GM13976 (cell line): Measurements from ENCODE around the gene AUTS2.

Source experiments
- DNase-seq: peaks from one replicate; pipeline ENCODE4 v3.0.0; 2012; ENCODE audit warnings: low spot score
- in situ Hi-C: fragments of 300-500 bp; cut with MboI; formaldehyde crosslinking; loops from one replicate; pipeline ENCODE4 v1.12.0; 2022; ENCODE audit warnings: low sequenced_read_pairs, mixed read lengths, inconsistent platforms; ENCODE audit not compliant: unreplicated experiment
- TF ChIP-seq, protein P1 (sequence below): IDR thresholded peaks from 2 replicates; pipeline ENCODE4 v1.5.1; 2012; ENCODE audit warnings: borderline replicate concordance, mild to moderate bottlenecking; ENCODE audit not compliant: insufficient read depth; ENCODE audit errors: extremely low read depth, missing control alignments, control extremely low read depth

The AUTS2 gene

DNA sequence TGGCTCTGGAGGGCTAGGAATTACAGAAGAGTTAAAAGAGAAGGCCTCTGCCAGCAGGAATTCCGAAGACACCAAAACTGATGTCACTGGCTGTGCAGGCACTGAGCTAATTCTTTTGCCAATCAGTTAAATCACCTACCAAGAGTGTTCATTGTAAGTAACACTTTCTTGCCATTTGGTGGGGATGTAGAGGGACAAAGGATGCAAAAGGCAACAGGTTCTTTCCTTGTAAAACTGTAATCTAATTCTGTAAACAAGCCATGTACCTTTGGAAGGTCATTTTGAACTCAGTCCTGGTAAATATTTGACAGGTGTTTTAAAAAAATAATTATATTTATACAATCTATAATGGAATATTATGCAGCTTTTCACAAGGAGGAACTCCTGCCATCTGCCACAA, 438.4 kb downstream of the AUTS2 start:
- no peak for DNase-seq
- in situ Hi-C loops = no loop called here

GRCh38 chr7:70037171-70037933, 439.1 kb downstream of the AUTS2 start:
- in situ Hi-C loops = no loop called here
- TF ChIP-seq, protein P1, sequence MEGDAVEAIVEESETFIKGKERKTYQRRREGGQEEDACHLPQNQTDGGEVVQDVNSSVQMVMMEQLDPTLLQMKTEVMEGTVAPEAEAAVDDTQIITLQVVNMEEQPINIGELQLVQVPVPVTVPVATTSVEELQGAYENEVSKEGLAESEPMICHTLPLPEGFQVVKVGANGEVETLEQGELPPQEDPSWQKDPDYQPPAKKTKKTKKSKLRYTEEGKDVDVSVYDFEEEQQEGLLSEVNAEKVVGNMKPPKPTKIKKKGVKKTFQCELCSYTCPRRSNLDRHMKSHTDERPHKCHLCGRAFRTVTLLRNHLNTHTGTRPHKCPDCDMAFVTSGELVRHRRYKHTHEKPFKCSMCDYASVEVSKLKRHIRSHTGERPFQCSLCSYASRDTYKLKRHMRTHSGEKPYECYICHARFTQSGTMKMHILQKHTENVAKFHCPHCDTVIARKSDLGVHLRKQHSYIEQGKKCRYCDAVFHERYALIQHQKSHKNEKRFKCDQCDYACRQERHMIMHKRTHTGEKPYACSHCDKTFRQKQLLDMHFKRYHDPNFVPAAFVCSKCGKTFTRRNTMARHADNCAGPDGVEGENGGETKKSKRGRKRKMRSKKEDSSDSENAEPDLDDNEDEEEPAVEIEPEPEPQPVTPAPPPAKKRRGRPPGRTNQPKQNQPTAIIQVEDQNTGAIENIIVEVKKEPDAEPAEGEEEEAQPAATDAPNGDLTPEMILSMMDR = no peak
- DNase-seq = no peak

More for the DNA sequence above, 438.4 kb downstream of the AUTS2 start:
- TF ChIP-seq, protein P1 = no peak

DNA sequence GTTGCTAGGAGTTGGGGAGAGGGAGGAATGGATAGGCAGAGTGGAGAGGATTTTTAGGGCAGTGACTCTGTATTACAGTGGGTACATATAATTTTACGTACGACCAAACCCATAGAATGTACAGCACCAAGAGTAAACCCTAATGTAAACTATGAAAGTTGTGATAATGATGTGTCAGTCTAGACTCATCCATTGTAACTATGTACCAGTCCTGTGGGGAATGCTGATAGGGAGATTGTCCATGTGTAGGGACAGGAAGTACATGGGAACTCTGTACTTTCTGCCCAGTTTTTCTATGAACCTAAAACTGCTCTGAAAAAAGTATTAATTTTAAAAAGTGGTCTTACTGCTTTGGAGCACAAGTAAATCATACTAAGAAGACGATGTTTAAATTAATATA, 441.8 kb downstream of the AUTS2 start:
- no peak for DNase-seq
- TF ChIP-seq, protein P1 = no peak
- in situ Hi-C loops = no loop called here

DNA sequence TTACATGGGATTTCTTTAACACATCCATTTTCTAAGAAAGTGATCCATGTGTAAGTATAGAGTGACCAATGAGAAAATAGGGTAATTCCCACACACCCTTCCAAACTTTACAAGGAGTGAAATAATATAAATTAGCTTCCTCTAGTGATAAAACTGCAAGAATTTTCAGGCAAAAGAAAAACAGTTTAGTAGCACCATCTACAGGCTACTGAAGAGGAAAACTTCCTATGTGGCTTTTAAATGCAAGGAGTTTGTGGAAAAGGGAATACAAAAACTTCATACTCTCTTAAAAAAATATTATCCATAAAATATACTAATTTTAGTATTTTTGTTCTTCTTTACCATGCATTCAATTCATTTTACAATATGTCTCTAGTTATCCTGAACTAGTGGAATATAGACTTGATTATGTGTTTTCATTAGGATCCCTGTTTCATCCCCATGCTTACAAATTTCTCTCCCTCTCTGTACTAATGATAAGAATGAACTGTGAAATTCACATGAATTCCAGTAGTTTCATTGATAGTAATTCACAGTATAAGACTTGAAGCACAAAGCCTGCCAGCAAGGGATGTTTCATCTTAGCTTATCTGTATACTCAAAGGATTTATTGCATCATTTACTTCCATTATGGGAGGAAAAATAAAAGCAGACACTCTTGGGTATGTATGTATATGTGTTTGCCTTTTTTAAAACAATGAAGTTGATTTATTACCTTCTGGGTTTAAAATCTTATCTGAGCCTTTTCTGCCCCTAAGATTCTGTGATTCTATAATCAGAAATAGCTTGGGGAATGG, 442.9 kb downstream of the AUTS2 start:
- TF ChIP-seq, protein P1 = no peak
- no peak for DNase-seq
- in situ Hi-C loops = no loop called here

GRCh38 chr7:70042533-70042932, 444.3 kb downstream of the AUTS2 start:
- in situ Hi-C loops = no loop called here
- DNase-seq = no peak

GRCh38 chr7:70043015-70043538, 444.8 kb downstream of the AUTS2 start:
- no peak for DNase-seq
- in situ Hi-C loops = no loop called here
- TF ChIP-seq, protein P1 = no peak

More at GRCh38 chr7:70042533-70042932, 444.3 kb downstream of the AUTS2 start:
- TF ChIP-seq, protein P1 = no peak
